ENCODE results near the gene PHLDA1. TPM values are rescaled to one million over a fixed set of nuclear protein-coding genes. Genes with fewer than 3 reads are reported as not detected.
"Not testable (repeated sequence)": the region's sequence is repeated elsewhere in the genome, so short reads cannot be mapped to it uniquely, and the experiment has no call there.

Gene PHLDA1
- total and polyA plus RNA-seq, 4 donors: 2.8 to 11.5 (median 5.7) TPM

- no peak for DNase-seq (ENCODE audit: low spot score)
- H3K9me3 ChIP-seq (ENCODE audit: control insufficient read depth in 4 of 4, low read length in 3 of 4): no peaks in the 10 kb centered on the region
- no peaks in the 10 kb centered on the region for H3K36me3 ChIP-seq (ENCODE audit: control insufficient read depth in 4 of 4, insufficient read depth in 3 of 4, low read depth in 1 of 4, low read length in 3 of 4)
- no peak overlapping the region for H3K9ac ChIP-seq (ENCODE audit: low read depth in 1 of 2, low read length in 2 of 2)
- H3K27ac ChIP-seq (ENCODE audit: low read depth in 1 of 2, low read length in 2 of 2): no peak overlapping the region
- no peak overlapping the region for H3K4me3 ChIP-seq (ENCODE audit: low read depth in 1 of 3, low read length in 3 of 3)
- TF ChIP-seq FOXA1 (IDR thresholded peaks at IDR 0.05) (no peak), GABPA (IDR thresholded peaks at IDR 0.05 in 1 of 2, conservative IDR thresholded peaks at IDR 0.05 in 1 of 2) (no peak), REST (IDR thresholded peaks at IDR 0.05) (peak; percentile 31), TAF1 (conservative IDR thresholded peaks at IDR 0.05) (no peak), ZBTB33 (IDR thresholded peaks at IDR 0.05) (peak; percentile 29), EGR1 (IDR thresholded peaks at IDR 0.05; ENCODE audit: low read depth in 2 of 2) (no peak), RAD21 (IDR thresholded peaks at IDR 0.05) (peak; percentile 33 to 46), RXRA (IDR thresholded peaks at IDR 0.05) (peak; percentile 76 to 88), MAX (IDR thresholded peaks at IDR 0.05) (peak; percentile 49), NR2F2 (IDR thresholded peaks at IDR 0.05) (peak; percentile 26), HNF4G (IDR thresholded peaks at IDR 0.05) (peak; percentile 5), JUND (IDR thresholded peaks at IDR 0.05) (peak in 1 of 2 donors; percentile 81), SP1 (IDR thresholded peaks at IDR 0.05) (peak; percentile 69), YY1 (IDR thresholded peaks at IDR 0.05) (peak; percentile 93), CTCF (IDR thresholded peaks at IDR 0.05; ENCODE audit: low read depth, low read length, missing input control) (no peak), FOXA2 (IDR thresholded peaks at IDR 0.05) (peak; percentile 61), HNF4A (conservative IDR thresholded peaks at IDR 0.05) (peak; percentile 68 to 70), ATF3 (IDR thresholded peaks at IDR 0.05) (peak; percentile 67)
- H3K4me1 ChIP-seq (ENCODE audit: control insufficient read depth in 4 of 4, insufficient read depth in 4 of 4, low read length in 3 of 4): peaks cover 1 to 22% (median 9%) of the 10 kb centered on the region in 4 donors
- WGBS: 46% methylated on average over 4 of the region's 4 CpGs
- no peaks in the 10 kb centered on the region for H3K27me3 ChIP-seq (ENCODE audit: control insufficient read depth in 4 of 4, insufficient read depth in 4 of 4, low read length in 3 of 4)
Measured at GRCh38 chr12:75990189-75990912, 41.2 kb downstream of the PHLDA1 start.

GRCh38 chr12:75987709-75988108 is 43.9 kb downstream of the PHLDA1 start:
- H3K4me1 ChIP-seq (ENCODE audit: control insufficient read depth in 4 of 4, insufficient read depth in 4 of 4, low read length in 3 of 4): peaks cover 0 to 27% (median 9%) of the 10 kb centered on the region in 4 donors
- not testable (repeated sequence) for H3K9me3 ChIP-seq (ENCODE audit: control insufficient read depth in 4 of 4, low read length in 3 of 4); H3K36me3 ChIP-seq (ENCODE audit: control insufficient read depth in 4 of 4, insufficient read depth in 3 of 4, low read depth in 1 of 4, low read length in 3 of 4); H3K27me3 ChIP-seq (ENCODE audit: control insufficient read depth in 4 of 4, insufficient read depth in 4 of 4, low read length in 3 of 4); H3K9ac ChIP-seq (ENCODE audit: low read depth in 1 of 2, low read length in 2 of 2); H3K27ac ChIP-seq (ENCODE audit: low read depth in 1 of 2, low read length in 2 of 2); H3K4me3 ChIP-seq (ENCODE audit: low read depth in 1 of 3, low read length in 3 of 3); DNase-seq (ENCODE audit: low spot score)
- 97% methylated on average over 1 of the region's 1 CpG for WGBS

Measured in liver (tissue), 9 donors.